ENCODE results near the gene C1QL1. TPM values are rescaled to one million over a fixed set of nuclear protein-coding genes. Genes with fewer than 3 reads are reported as not detected.

Gene C1QL1
- total and polyA plus RNA-seq, 2 of the 13 experiments (the other 11 are each of a cell fraction or from before 2014, with no cell fraction given) = 0.11 TPM

DNA sequence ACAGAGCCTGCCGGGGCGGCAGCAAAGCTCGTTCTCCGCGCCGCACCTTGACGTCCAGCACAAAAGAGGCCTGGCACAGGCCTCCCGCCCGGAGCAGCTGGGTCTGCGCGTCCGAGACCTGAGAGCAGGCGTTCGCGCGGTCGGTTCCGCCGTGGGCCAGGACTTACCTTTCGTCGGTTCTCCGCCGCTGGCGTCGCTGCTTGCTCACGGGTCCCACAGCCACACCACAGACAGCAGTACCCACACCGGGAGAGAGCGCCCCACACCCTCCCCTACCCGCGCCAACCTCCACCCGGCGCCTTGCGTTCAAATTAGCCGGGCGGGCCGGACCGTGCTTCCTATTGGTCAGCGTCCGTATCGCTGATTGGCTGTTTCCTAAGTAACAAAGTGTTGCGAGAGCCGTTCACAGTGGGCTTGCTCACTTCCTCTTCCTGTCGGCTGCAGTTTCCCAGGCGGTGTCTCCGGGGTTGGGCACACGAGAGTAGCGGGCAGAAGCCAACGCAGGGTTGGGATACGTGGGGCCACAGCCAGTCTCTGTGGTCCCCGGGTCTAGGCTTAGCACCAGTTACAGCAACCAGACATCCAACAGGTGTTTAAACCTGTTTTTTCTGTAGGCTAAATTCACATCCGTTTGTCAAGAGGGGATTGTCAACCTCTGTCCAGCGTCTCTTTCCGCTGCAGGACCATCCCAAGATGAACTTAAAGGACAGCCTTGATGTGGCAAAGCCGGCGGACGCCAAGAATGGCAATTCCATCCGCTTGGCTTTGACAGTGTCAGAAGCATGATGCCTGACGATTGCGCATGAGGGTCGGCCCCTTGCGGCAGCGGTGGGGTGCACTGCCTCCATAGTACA is 20.4 kb downstream of the C1QL1 start, which contains the start of gene KIF18B (continued):
- TF ChIP-seq, protein P1, sequence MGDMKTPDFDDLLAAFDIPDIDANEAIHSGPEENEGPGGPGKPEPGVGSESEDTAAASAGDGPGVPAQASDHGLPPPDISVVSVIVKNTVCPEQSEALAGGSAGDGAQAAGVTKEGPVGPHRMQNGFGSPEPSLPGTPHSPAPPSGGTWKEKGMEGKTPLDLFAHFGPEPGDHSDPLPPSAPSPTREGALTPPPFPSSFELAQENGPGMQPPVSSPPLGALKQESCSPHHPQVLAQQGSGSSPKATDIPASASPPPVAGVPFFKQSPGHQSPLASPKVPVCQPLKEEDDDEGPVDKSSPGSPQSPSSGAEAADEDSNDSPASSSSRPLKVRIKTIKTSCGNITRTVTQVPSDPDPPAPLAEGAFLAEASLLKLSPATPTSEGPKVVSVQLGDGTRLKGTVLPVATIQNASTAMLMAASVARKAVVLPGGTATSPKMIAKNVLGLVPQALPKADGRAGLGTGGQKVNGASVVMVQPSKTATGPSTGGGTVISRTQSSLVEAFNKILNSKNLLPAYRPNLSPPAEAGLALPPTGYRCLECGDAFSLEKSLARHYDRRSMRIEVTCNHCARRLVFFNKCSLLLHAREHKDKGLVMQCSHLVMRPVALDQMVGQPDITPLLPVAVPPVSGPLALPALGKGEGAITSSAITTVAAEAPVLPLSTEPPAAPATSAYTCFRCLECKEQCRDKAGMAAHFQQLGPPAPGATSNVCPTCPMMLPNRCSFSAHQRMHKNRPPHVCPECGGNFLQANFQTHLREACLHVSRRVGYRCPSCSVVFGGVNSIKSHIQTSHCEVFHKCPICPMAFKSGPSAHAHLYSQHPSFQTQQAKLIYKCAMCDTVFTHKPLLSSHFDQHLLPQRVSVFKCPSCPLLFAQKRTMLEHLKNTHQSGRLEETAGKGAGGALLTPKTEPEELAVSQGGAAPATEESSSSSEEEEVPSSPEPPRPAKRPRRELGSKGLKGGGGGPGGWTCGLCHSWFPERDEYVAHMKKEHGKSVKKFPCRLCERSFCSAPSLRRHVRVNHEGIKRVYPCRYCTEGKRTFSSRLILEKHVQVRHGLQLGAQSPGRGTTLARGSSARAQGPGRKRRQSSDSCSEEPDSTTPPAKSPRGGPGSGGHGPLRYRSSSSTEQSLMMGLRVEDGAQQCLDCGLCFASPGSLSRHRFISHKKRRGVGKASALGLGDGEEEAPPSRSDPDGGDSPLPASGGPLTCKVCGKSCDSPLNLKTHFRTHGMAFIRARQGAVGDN (CRISPR knock-in tag; IDR thresholded peaks at IDR 0.05) = peak; percentile 92
- peak; percentile 98 for TF ChIP-seq YEATS4 (CRISPR knock-in tag; IDR thresholded peaks at IDR 0.05; ENCODE audit: borderline replicate concordance)
- TF ChIP-seq ATF7-NPFF (CRISPR knock-in tag; IDR thresholded peaks at IDR 0.05; ENCODE audit: low read depth) = peak; percentile 95
- peak; percentile 89 for TF ChIP-seq ZBTB38 (CRISPR knock-in tag; IDR thresholded peaks at IDR 0.05)
- TF ChIP-seq, protein P2, sequence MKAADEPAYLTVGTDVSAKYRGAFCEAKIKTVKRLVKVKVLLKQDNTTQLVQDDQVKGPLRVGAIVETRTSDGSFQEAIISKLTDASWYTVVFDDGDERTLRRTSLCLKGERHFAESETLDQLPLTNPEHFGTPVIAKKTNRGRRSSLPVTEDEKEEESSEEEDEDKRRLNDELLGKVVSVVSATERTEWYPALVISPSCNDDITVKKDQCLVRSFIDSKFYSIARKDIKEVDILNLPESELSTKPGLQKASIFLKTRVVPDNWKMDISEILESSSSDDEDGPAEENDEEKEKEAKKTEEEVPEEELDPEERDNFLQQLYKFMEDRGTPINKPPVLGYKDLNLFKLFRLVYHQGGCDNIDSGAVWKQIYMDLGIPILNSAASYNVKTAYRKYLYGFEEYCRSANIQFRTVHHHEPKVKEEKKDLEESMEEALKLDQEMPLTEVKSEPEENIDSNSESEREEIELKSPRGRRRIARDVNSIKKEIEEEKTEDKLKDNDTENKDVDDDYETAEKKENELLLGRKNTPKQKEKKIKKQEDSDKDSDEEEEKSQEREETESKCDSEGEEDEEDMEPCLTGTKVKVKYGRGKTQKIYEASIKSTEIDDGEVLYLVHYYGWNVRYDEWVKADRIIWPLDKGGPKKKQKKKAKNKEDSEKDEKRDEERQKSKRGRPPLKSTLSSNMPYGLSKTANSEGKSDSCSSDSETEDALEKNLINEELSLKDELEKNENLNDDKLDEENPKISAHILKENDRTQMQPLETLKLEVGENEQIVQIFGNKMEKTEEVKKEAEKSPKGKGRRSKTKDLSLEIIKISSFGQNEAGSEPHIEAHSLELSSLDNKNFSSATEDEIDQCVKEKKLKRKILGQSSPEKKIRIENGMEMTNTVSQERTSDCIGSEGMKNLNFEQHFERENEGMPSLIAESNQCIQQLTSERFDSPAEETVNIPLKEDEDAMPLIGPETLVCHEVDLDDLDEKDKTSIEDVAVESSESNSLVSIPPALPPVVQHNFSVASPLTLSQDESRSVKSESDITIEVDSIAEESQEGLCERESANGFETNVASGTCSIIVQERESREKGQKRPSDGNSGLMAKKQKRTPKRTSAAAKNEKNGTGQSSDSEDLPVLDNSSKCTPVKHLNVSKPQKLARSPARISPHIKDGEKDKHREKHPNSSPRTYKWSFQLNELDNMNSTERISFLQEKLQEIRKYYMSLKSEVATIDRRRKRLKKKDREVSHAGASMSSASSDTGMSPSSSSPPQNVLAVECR (CRISPR knock-in tag; IDR thresholded peaks at IDR 0.05; ENCODE audit: borderline replicate concordance) = peak; percentile 100
- TF ChIP-seq, protein P3, sequence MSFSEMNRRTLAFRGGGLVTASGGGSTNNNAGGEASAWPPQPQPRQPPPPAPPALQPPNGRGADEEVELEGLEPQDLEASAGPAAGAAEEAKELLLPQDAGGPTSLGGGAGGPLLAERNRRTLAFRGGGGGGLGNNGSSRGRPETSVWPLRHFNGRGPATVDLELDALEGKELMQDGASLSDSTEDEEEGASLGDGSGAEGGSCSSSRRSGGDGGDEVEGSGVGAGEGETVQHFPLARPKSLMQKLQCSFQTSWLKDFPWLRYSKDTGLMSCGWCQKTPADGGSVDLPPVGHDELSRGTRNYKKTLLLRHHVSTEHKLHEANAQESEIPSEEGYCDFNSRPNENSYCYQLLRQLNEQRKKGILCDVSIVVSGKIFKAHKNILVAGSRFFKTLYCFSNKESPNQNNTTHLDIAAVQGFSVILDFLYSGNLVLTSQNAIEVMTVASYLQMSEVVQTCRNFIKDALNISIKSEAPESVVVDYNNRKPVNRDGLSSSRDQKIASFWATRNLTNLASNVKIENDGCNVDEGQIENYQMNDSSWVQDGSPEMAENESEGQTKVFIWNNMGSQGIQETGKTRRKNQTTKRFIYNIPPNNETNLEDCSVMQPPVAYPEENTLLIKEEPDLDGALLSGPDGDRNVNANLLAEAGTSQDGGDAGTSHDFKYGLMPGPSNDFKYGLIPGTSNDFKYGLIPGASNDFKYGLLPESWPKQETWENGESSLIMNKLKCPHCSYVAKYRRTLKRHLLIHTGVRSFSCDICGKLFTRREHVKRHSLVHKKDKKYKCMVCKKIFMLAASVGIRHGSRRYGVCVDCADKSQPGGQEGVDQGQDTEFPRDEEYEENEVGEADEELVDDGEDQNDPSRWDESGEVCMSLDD (CRISPR knock-in tag; IDR thresholded peaks at IDR 0.05; ENCODE audit: borderline replicate concordance) = no peak
- TF ChIP-seq, protein P4, sequence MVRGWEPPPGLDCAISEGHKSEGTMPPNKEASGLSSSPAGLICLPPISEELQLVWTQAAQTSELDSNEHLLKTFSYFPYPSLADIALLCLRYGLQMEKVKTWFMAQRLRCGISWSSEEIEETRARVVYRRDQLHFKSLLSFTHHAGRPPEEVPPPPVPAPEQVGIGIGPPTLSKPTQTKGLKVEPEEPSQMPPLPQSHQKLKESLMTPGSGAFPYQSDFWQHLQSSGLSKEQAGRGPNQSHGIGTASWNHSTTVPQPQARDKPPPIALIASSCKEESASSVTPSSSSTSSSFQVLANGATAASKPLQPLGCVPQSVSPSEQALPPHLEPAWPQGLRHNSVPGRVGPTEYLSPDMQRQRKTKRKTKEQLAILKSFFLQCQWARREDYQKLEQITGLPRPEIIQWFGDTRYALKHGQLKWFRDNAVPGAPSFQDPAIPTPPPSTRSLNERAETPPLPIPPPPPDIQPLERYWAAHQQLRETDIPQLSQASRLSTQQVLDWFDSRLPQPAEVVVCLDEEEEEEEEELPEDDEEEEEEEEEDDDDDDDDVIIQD (CRISPR knock-in tag; IDR thresholded peaks at IDR 0.05; ENCODE audit: low read depth) = peak; percentile 61
- TF ChIP-seq ZNF589 (CRISPR knock-in tag; conservative IDR thresholded peaks at IDR 0.05) = no peak
- TF ChIP-seq, protein P5, sequence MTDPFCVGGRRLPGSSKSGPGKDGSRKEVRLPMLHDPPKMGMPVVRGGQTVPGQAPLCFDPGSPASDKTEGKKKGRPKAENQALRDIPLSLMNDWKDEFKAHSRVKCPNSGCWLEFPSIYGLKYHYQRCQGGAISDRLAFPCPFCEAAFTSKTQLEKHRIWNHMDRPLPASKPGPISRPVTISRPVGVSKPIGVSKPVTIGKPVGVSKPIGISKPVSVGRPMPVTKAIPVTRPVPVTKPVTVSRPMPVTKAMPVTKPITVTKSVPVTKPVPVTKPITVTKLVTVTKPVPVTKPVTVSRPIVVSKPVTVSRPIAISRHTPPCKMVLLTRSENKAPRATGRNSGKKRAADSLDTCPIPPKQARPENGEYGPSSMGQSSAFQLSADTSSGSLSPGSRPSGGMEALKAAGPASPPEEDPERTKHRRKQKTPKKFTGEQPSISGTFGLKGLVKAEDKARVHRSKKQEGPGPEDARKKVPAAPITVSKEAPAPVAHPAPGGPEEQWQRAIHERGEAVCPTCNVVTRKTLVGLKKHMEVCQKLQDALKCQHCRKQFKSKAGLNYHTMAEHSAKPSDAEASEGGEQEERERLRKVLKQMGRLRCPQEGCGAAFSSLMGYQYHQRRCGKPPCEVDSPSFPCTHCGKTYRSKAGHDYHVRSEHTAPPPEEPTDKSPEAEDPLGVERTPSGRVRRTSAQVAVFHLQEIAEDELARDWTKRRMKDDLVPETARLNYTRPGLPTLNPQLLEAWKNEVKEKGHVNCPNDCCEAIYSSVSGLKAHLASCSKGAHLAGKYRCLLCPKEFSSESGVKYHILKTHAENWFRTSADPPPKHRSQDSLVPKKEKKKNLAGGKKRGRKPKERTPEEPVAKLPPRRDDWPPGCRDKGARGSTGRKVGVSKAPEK (CRISPR knock-in tag; IDR thresholded peaks at IDR 0.05; ENCODE audit: borderline replicate concordance) = no peak
- TF ChIP-seq TBP (CRISPR knock-in tag; IDR thresholded peaks at IDR 0.05) = 0 out of 2 replicates have a peak, but pooled peaks have one; percentile 71
- TF ChIP-seq ZNF619 (CRISPR knock-in tag; IDR thresholded peaks at IDR 0.05) = no peak

All from HepG2 (cell line).